Endodermal cell (in vitro differentiated cells): ENCODE data around the gene TCN2. TPM values are rescaled to one million over a fixed set of nuclear protein-coding genes. Genes with fewer than 3 reads are reported as not detected.
"Not testable (repeated sequence)": the region's sequence is repeated elsewhere in the genome, so short reads cannot be mapped to it uniquely, and the experiment has no call there.

Source experiments
- DNase-seq: peaks from one replicate; pipeline ENCODE4 v3.0.0-alpha.2; 2017
- H3K27ac ChIP-seq: 2 replicates; pipeline ENCODE4 v1.5.1; 2013; ENCODE audit warnings: mild to moderate bottlenecking, low read depth, low read length, moderate library complexity
- H3K27me3 ChIP-seq: 2 replicates; pipeline ENCODE4 v1.6.1; 2013; ENCODE audit warnings: mild to moderate bottlenecking, low read length, moderate library complexity; ENCODE audit not compliant: insufficient read depth, control insufficient read depth, poor library complexity, severe bottlenecking
- H3K36me3 ChIP-seq: 2 replicates; pipeline ENCODE4 v1.7.0; 2013; ENCODE audit warnings: mild to moderate bottlenecking, low read length, moderate library complexity; ENCODE audit not compliant: control insufficient read depth, insufficient read depth
- H3K4me1 ChIP-seq: one replicate; pipeline ENCODE4 v1.7.0; 2013; ENCODE audit warnings: low read length; ENCODE audit not compliant: control insufficient read depth, insufficient read depth
- H3K4me3 ChIP-seq: 2 replicates; pipeline ENCODE4 v1.5.1; 2013; ENCODE audit warnings: mild to moderate bottlenecking, low read length, moderate library complexity
- H3K9ac ChIP-seq: 2 replicates; pipeline ENCODE4 v1.6.1; 2013; ENCODE audit warnings: mild to moderate bottlenecking, low read length, moderate library complexity; ENCODE audit not compliant: poor library complexity, severe bottlenecking; ENCODE audit errors: extremely low read depth
- H3K9me3 ChIP-seq: 2 replicates; pipeline ENCODE4 v1.6.1; 2013; ENCODE audit warnings: mild to moderate bottlenecking, low read length, moderate library complexity; ENCODE audit not compliant: control insufficient read depth
- H3K27ac Mint-ChIP-seq: 2 replicates; pipeline ENCODE4 v1.8.0; 2020; ENCODE audit warnings: mixed read lengths
- H3K27me3 Mint-ChIP-seq: 2 replicates; pipeline ENCODE4 v1.8.0; 2021; ENCODE audit warnings: mild to moderate bottlenecking, mixed read lengths; ENCODE audit not compliant: insufficient read depth
- H3K36me3 Mint-ChIP-seq: 2 replicates; pipeline ENCODE4 v1.8.0; 2020; ENCODE audit warnings: low read depth, mixed read lengths
- H3K4me1 Mint-ChIP-seq: 2 replicates; pipeline ENCODE4 v1.8.0; 2020; ENCODE audit warnings: mixed read lengths
- H3K4me3 Mint-ChIP-seq: 2 replicates; pipeline ENCODE4 v1.8.0; 2020; ENCODE audit warnings: mild to moderate bottlenecking, moderate library complexity, mixed read lengths
- H3K9me3 Mint-ChIP-seq: 2 replicates; pipeline ENCODE4 v1.8.0; 2020; ENCODE audit warnings: mild to moderate bottlenecking, mixed read lengths
- CTCF ChIP-seq: fragments of 200-600 bp; sonication (generic); conservative IDR thresholded peaks from 2 replicates; pipeline ENCODE4 v1.5.0; 2021; ENCODE audit warnings: antibody characterized with exemption, mild to moderate bottlenecking
- WGBS, 2 experiments: methylation state at CpG; one replicate each; pipeline versions ENCODE4 v1.1.5 to v1.1.7; 2013; ENCODE audit warnings: missing lambda C conversion rate in 2 of 2, mixed read lengths in 1 of 2; ENCODE audit not compliant: insufficient coverage in 1 of 2, insufficient read length in 1 of 2; 5-methylcytosine and 5-hydroxymethylcytosine counted together
- total RNA-seq, 2 donors: library from RNA; stranded (reverse); fragmentation: NEBNext Ultra II Directional in 1 of 2; extraction: Animal tissue kit (Norgen Biotek cat#: 25700) in 1 of 2; gene quantifications; 2 replicates in 1 of 2; 3 replicates in 1 of 2; pipeline ENCODE4 v1.2.1, GENCODE V29; 2021

The TCN2 gene
- total RNA-seq, 2 donors from 2014 or later: 71.8 to 73.6 TPM

- no peak overlapping the region for H3K27ac ChIP-seq
- 89 to 94% methylated on average over 2 to 4 of the region's 4 CpGs for WGBS, 2 experiments
- H3K27me3 ChIP-seq: no peaks in the 10 kb centered on the region
- H3K9me3 ChIP-seq: no peaks in the 10 kb centered on the region
- no peak overlapping the region for H3K4me3 ChIP-seq
- H3K4me1 ChIP-seq: no peaks in the 10 kb centered on the region
- peaks cover 13% of the 10 kb centered on the region for H3K36me3 Mint-ChIP-seq
- no peak overlapping the region for H3K9ac ChIP-seq
- no peaks in the 10 kb centered on the region for H3K4me1 Mint-ChIP-seq
- no peak for TF ChIP-seq CTCF
- H3K36me3 ChIP-seq: peaks cover 7% of the 10 kb centered on the region
- H3K4me3 Mint-ChIP-seq: no peak overlapping the region
- no peak for DNase-seq
- H3K9me3 Mint-ChIP-seq: peaks cover 15% of the 10 kb centered on the region
- H3K27ac Mint-ChIP-seq: no peak overlapping the region
- no peaks in the 10 kb centered on the region for H3K27me3 Mint-ChIP-seq
Measured at GRCh38 chr22:30628491-30628890, 21.5 kb downstream of the TCN2 start.

- H3K27me3 Mint-ChIP-seq, H3K4me3 ChIP-seq, H3K27ac ChIP-seq, H3K27ac Mint-ChIP-seq, H3K4me1 Mint-ChIP-seq, H3K9me3 ChIP-seq, H3K9ac ChIP-seq, H3K4me1 ChIP-seq, H3K36me3 Mint-ChIP-seq, H3K36me3 ChIP-seq, H3K27me3 ChIP-seq, H3K4me3 Mint-ChIP-seq, DNase-seq: not testable (repeated sequence)
- peaks cover 16% of the 10 kb centered on the region for H3K9me3 Mint-ChIP-seq
- 90 to 98% methylated on average over 7 to 15 of the region's 31 CpGs for WGBS, 2 experiments
Measured at GRCh38 chr22:30631469-30631868, 24.5 kb downstream of the TCN2 start.

- H3K4me1 Mint-ChIP-seq: peaks cover 10% of the 10 kb centered on the region
- H3K9ac ChIP-seq: no peak overlapping the region
Measured at GRCh38 chr22:30634471-30635233, 27.7 kb downstream of the TCN2 start.

More at GRCh38 chr22:30634471-30635233, 27.7 kb downstream of the TCN2 start:
- Mint-ChIP-seq H3K27me3 (peaks cover 6% of the 10 kb centered on the region), H3K36me3 (peaks cover 16% of the 10 kb centered on the region), H3K4me3 (peak overlapping the region; percentile 60), H3K9me3 (peaks cover 32% of the 10 kb centered on the region), H3K27ac (no peak overlapping the region)
- Histone ChIP-seq H3K4me3 (peak overlapping the region; percentile 40), H3K9me3 (no peaks in the 10 kb centered on the region), H3K4me1 (no peaks in the 10 kb centered on the region), H3K27ac (peak overlapping the region; percentile 15), H3K36me3 (no peaks in the 10 kb centered on the region), H3K27me3 (no peaks in the 10 kb centered on the region)
- TF ChIP-seq CTCF: peak; percentile 94
- DNase-seq: peak; percentile 95
- WGBS, 2 experiments: 25 to 26% methylated on average over 16 to 29 of the region's 29 CpGs
